ENCODE results near the gene RAPGEF4. TPM values are rescaled to one million over a fixed set of nuclear protein-coding genes. Genes with fewer than 3 reads are reported as not detected.

The RAPGEF4 gene
- total and polyA plus RNA-seq, 9 of the 15 experiments (the other 6 are each of a cell fraction or from before 2014, with no cell fraction given), result 0.04 to 0.33 (median 0.13) TPM; not detected in 6

- POLR2A ChIA-PET, result interaction anchor here (0.5 to 1.5 kb wide), 3 partner anchors 9 to 1608 kb away, joined by 3 to 5 read pairs (median 4); no protein-coding TSS in a partner anchor
- TF ChIP-seq, protein P1, sequence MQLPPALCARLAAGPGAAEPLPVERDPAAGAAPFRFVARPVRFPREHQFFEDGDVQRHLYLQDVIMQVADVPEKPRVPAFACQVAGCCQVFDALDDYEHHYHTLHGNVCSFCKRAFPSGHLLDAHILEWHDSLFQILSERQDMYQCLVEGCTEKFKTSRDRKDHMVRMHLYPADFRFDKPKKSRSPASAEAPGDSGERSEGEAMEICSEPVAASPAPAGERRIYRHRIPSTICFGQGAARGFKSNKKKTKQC (CRISPR knock-in tag; IDR thresholded peaks at IDR 0.05), result no peak
- TF ChIP-seq TCF7L2 (IDR thresholded peaks at IDR 0.05; ENCODE audit: low read depth, low read length), result no peak
- H4K20me1 ChIP-seq (replicated peaks; ENCODE audit: control insufficient read depth, insufficient read depth, low read length), result no peaks in the 10 kb centered on the region
- ATAC-seq (no peak), FAIRE-seq (no peak), DNase-seq (ENCODE audit: extremely low read depth in 1 of 4, low spot score in 3 of 4) (no peak)
- in situ Hi-C loops (cut with MboI), result no loop called here
- BruUV-seq (replicated peaks), result no TSS peak
- CTCF ChIA-PET (ENCODE audit: low intra/inter-chr PET ratio), result no interaction called here
- no peak overlapping the region for H3K27ac ChIP-seq (ENCODE audit: extremely low read depth, low read depth, low read length)
- intact Hi-C loops (cut with micrococcal nuclease), result no loop called here
- no peak overlapping the region for H3K4me2 ChIP-seq (ENCODE audit: insufficient read depth, low read length)
- H3K36me3 ChIP-seq (ENCODE audit: control insufficient read depth, insufficient read depth, low read length), result no peaks in the 10 kb centered on the region
- peaks cover 9 to 23% of the 10 kb centered on the region in 2 experiments for H3K27me3 ChIP-seq (ENCODE audit: control insufficient read depth in 2 of 2, insufficient read depth in 2 of 2, low read length in 2 of 2)
- no peaks in the 10 kb centered on the region for H3K9me3 ChIP-seq (replicated peaks; ENCODE audit: control insufficient read depth, insufficient read depth, low read depth, low read length)
- H3K9ac ChIP-seq (ENCODE audit: insufficient read depth in 1 of 2, low read depth in 2 of 2, low read length in 2 of 2), result no peak overlapping the region
- no peaks in the 10 kb centered on the region for H3K4me1 ChIP-seq (replicated peaks in 1 of 2; ENCODE audit: control insufficient read depth in 2 of 2, insufficient read depth in 2 of 2, low read length in 2 of 2)
- no peak overlapping the region for H2AFZ ChIP-seq (ENCODE audit: low read depth, low read length)
- under 1% methylated on average over 11 of the region's 11 CpGs for WGBS (ENCODE audit: insufficient coverage, low coverage, missing lambda C conversion rate)
- H3K9me1 ChIP-seq (ENCODE audit: control insufficient read depth, insufficient read depth, low read length), result no peaks in the 10 kb centered on the region
- H3K4me3 ChIP-seq, result no peak overlapping the region
- no peaks in the 10 kb centered on the region for H3K79me2 ChIP-seq (ENCODE audit: control insufficient read depth, insufficient read depth, low read length)
These were observed 258.5 kb downstream of the RAPGEF4 start for GRCh38 chr2:172993931-172994717.

DNA sequence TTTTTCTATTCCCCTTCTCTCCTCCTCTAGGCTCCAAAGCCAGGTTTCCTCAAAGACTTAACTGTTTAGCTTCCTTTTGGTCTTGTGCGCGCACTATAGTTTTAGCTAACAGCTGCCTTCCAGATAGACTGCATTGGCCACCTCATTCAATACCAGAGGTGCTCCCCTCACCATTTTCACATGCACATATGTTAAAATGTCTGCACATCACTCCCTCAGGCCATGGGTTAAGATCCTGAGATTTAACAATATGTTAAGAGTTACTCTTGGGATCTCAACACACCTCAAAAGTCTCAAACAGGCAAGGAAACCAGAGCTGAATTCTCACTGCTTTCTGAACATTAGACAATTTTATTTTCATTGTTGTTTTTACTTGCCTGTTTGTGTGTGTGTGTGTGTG is 259.2 kb downstream of the RAPGEF4 start:
- in situ Hi-C loops (cut with MboI), result no loop called here

More for the DNA sequence above, 259.2 kb downstream of the RAPGEF4 start:
- Histone ChIP-seq H3K4me2 (ENCODE audit: insufficient read depth, low read length) (no peak overlapping the region), H3K9ac (ENCODE audit: insufficient read depth in 1 of 2, low read depth in 2 of 2, low read length in 2 of 2) (no peak overlapping the region), H3K9me3 (replicated peaks; ENCODE audit: control insufficient read depth, insufficient read depth, low read depth, low read length) (no peaks in the 10 kb centered on the region), H2AFZ (ENCODE audit: low read depth, low read length) (no peak overlapping the region), H3K4me1 (replicated peaks in 1 of 2; ENCODE audit: control insufficient read depth in 2 of 2, insufficient read depth in 2 of 2, low read length in 2 of 2) (no peaks in the 10 kb centered on the region), H3K27ac (ENCODE audit: extremely low read depth, low read depth, low read length) (no peak overlapping the region), H4K20me1 (replicated peaks; ENCODE audit: control insufficient read depth, insufficient read depth, low read length) (no peaks in the 10 kb centered on the region), H3K9me1 (ENCODE audit: control insufficient read depth, insufficient read depth, low read length) (no peaks in the 10 kb centered on the region), H3K36me3 (ENCODE audit: control insufficient read depth, insufficient read depth, low read length) (no peaks in the 10 kb centered on the region), H3K4me3 (no peak overlapping the region), H3K27me3 (ENCODE audit: control insufficient read depth in 2 of 2, insufficient read depth in 2 of 2, low read length in 2 of 2) (peaks cover 9 to 18% of the 10 kb centered on the region in 2 experiments), H3K79me2 (ENCODE audit: control insufficient read depth, insufficient read depth, low read length) (no peaks in the 10 kb centered on the region)
- intact Hi-C loops (cut with micrococcal nuclease), result no loop called here
- DNase-seq (ENCODE audit: extremely low read depth in 1 of 4, low spot score in 3 of 4), result no peak
- TF ChIP-seq MYNN (IDR thresholded peaks at IDR 0.05) (no peak), MYNN (CRISPR knock-in tag; IDR thresholded peaks at IDR 0.05) (no peak), ZNF584 (CRISPR knock-in tag; IDR thresholded peaks at IDR 0.05; ENCODE audit: low read depth) (no peak), KAT7 (CRISPR knock-in tag; IDR thresholded peaks at IDR 0.05; ENCODE audit: borderline replicate concordance) (no peak), CSDE1 (IDR thresholded peaks at IDR 0.05) (no peak), RBBP5 (IDR thresholded peaks at IDR 0.05; ENCODE audit: borderline replicate concordance, insufficient read depth, low read length, poor library complexity, severe bottlenecking) (no peak), ZNF436 (CRISPR knock-in tag; IDR thresholded peaks at IDR 0.05) (no peak), L3MBTL2 (IDR thresholded peaks at IDR 0.05) (no peak), MBD2 (IDR thresholded peaks at IDR 0.05; ENCODE audit: borderline replicate concordance, low read depth) (no peak)
- POLR2A ChIA-PET, result interaction anchor here (0.5 to 0.8 kb wide), 3 partner anchors 20 to 380 kb away, joined by 3 to 4 read pairs (median 3); no protein-coding TSS in a partner anchor
- no peak for FAIRE-seq
- no TSS peak for BruUV-seq (replicated peaks)
- CTCF ChIA-PET (ENCODE audit: low intra/inter-chr PET ratio), result no interaction called here
- ATAC-seq, result no peak
- WGBS (ENCODE audit: insufficient coverage, low coverage, missing lambda C conversion rate), result 62% methylated on average over 2 of the region's 2 CpGs

Measured in K562 (cell line).